Lung (tissue), 12 donors: ENCODE data around the gene CEP164. TPM values are rescaled to one million over a fixed set of nuclear protein-coding genes. Genes with fewer than 3 reads are reported as not detected.
A peak's percentile ranks its signal among the peaks of the same experiment; 100 is the strongest.

Experiments used
- ATAC-seq: fragments of 200-7000 bp; cut with Tn5 transposase; one replicate; pipeline ENCODE4 v1.9.1; 2020; ENCODE audit warnings: moderate number of reproducible peaks; ENCODE audit not compliant: insufficient read depth, low FRiP score
- DNase-seq, 3 donors: peaks; one replicate each; pipeline ENCODE4 v3.0.0-alpha.2; 2013 to 2017
- H3K27ac ChIP-seq, 2 donors: one replicate each; pipeline ENCODE4 v1.5.1; 2013; ENCODE audit warnings: mild to moderate bottlenecking in 2 of 2, moderate library complexity in 2 of 2, control low read depth in 1 of 2, inconsistent platforms in 1 of 2, low read depth in 1 of 2, low read length in 1 of 2
- H3K27me3 ChIP-seq, 3 donors: one replicate each; pipeline ENCODE4 v1.5.1; 2013; ENCODE audit warnings: low read length in 2 of 3; ENCODE audit not compliant: control insufficient read depth in 3 of 3, insufficient read depth in 3 of 3
- H3K36me3 ChIP-seq, 4 donors: one replicate each; pipeline ENCODE4 v1.5.1; 2013; ENCODE audit warnings: low read length in 4 of 4, mild to moderate bottlenecking in 1 of 4, moderate library complexity in 1 of 4; ENCODE audit not compliant: control insufficient read depth in 4 of 4, insufficient read depth in 4 of 4
- H3K4me1 ChIP-seq, 5 donors: one replicate each; pipeline ENCODE4 v1.5.1; 2013; ENCODE audit warnings: low read length in 5 of 5, mild to moderate bottlenecking in 2 of 5, moderate library complexity in 1 of 5; ENCODE audit not compliant: control insufficient read depth in 5 of 5, insufficient read depth in 5 of 5
- H3K4me3 ChIP-seq: one replicate; pipeline ENCODE4 v1.5.1; 2013; ENCODE audit warnings: mild to moderate bottlenecking, control low read depth, moderate library complexity
- H3K9ac ChIP-seq, 2 donors: one replicate each; pipeline ENCODE4 v1.5.1; 2013; ENCODE audit warnings: low read length in 2 of 2, control low read depth in 1 of 2; ENCODE audit not compliant: insufficient read depth in 1 of 2
- H3K9me3 ChIP-seq, 4 donors: one replicate each; pipeline ENCODE4 v1.5.1; 2013; ENCODE audit warnings: low read length in 3 of 4, mild to moderate bottlenecking in 1 of 4, moderate library complexity in 1 of 4; ENCODE audit not compliant: control insufficient read depth in 4 of 4, insufficient read depth in 3 of 4
- WGBS, 2 donors: extraction: QIAGEN DNeasy Blood & Tissue Kit; methylation state at CpG; one replicate each; pipeline ENCODE4 v1.1.7; 2013; 5-methylcytosine and 5-hydroxymethylcytosine counted together
- polyA plus RNA-seq, 2 donors: library from polyadenylated mRNA; stranded (reverse); fragments of 200-250 nt; gene quantifications; one replicate each; pipeline ENCODE4 v1.2.1, GENCODE V29; 2013
- total RNA-seq, 2 donors: library from RNA; depleted of rRNA in 1 of 2; stranded (reverse); fragments of >200 nt in 1 of 2; gene quantifications; one replicate each; pipeline ENCODE4 v1.2.1, GENCODE V29; 2014 to 2021
- TF ChIP-seq, protein P1 (sequence below): IDR thresholded peaks from 2 replicates; pipeline ENCODE4 v1.5.1; 2012; ENCODE audit warnings: mild to moderate bottlenecking; ENCODE audit errors: control extremely low read depth, extremely low read depth
- donor health status: control.
- donor health status: control.
- donor health status: Bipolar disorder and iron deficiency.
- donor health status: healthy.
- donor health status: DM: yes; HTN: yes; CAD: no.

CEP164 gene
- total and polyA plus RNA-seq, 4 donors = 12.0 to 36.1 (median 26.7) TPM

DNA sequence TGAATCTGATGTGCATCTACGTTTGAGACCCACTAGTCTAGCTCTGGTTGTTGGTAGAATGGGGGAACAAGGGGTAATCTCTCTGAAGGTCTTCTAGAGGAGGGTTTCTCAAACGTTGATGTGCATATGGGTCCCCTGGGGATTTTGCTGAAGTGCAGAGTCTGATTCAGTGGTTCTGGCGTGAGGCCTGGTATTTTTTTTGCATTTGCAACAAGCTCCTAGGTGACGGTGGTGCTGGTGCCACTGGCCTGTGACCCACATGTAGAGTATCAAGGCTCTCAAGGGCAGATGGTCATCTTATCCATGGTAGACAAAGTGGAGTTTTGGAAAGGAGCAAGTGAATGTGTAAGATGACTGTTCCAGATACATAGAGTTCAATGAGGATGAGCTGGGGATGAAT is 97.1 kb downstream of the CEP164 start:
- H3K36me3 ChIP-seq = no peaks in the 10 kb centered on the region
- 70 to 80% methylated on average over 4 of the region's 4 CpGs for WGBS, 2 donors
- H3K9me3 ChIP-seq = no peaks in the 10 kb centered on the region
- H3K9ac ChIP-seq = no peak overlapping the region
- H3K4me3 ChIP-seq = no peak overlapping the region
- no peak for ATAC-seq
- H3K27ac ChIP-seq = no peak overlapping the region
- no peaks in the 10 kb centered on the region for H3K27me3 ChIP-seq
- H3K4me1 ChIP-seq = no peaks in the 10 kb centered on the region
- TF ChIP-seq, protein P1, sequence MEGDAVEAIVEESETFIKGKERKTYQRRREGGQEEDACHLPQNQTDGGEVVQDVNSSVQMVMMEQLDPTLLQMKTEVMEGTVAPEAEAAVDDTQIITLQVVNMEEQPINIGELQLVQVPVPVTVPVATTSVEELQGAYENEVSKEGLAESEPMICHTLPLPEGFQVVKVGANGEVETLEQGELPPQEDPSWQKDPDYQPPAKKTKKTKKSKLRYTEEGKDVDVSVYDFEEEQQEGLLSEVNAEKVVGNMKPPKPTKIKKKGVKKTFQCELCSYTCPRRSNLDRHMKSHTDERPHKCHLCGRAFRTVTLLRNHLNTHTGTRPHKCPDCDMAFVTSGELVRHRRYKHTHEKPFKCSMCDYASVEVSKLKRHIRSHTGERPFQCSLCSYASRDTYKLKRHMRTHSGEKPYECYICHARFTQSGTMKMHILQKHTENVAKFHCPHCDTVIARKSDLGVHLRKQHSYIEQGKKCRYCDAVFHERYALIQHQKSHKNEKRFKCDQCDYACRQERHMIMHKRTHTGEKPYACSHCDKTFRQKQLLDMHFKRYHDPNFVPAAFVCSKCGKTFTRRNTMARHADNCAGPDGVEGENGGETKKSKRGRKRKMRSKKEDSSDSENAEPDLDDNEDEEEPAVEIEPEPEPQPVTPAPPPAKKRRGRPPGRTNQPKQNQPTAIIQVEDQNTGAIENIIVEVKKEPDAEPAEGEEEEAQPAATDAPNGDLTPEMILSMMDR = no peak
- DNase-seq = no peak

DNA sequence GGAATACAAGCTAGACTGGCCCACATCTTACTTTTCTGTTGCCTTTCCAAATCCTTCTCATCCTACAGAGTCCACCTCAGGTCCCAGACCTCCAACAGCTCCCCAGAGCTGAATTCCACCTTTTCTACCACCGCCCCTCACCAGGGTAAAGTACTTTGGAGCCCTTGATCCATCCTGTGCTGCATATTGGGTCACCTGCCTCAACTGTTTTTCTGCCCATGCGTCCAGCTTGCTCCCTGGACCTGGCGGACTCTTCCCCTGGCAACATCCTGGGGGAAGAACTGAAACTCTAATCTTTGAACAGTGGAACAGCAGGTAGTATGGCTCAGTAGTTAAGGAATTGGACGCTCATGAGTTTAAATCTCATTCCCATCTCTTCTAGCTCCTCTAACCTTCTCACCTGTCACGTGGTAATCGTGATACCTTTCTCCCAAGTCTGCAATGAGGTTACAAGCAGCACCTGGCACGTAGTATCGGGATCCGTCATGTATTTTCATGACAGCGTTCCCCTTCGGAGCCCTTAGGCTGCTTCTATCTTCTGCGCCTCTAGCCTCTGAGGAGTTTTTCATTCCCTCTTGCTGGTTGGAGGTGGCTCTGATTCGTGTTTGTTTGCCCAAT is 98.1 kb downstream of the CEP164 start:
- H3K27me3 ChIP-seq = no peaks in the 10 kb centered on the region
- no peak for ATAC-seq
- peak in 1 of 3 donors; percentile 3 for DNase-seq
- no peak overlapping the region for H3K4me3 ChIP-seq
- WGBS, 2 donors = 55 to 60% methylated on average over 13 of the region's 13 CpGs
- no peak overlapping the region for H3K9ac ChIP-seq
- TF ChIP-seq, protein P1 = no peak
- H3K36me3 ChIP-seq = no peaks in the 10 kb centered on the region
- no peaks in the 10 kb centered on the region for H3K9me3 ChIP-seq
- H3K27ac ChIP-seq = no peak overlapping the region
- H3K4me1 ChIP-seq = no peaks in the 10 kb centered on the region

DNA sequence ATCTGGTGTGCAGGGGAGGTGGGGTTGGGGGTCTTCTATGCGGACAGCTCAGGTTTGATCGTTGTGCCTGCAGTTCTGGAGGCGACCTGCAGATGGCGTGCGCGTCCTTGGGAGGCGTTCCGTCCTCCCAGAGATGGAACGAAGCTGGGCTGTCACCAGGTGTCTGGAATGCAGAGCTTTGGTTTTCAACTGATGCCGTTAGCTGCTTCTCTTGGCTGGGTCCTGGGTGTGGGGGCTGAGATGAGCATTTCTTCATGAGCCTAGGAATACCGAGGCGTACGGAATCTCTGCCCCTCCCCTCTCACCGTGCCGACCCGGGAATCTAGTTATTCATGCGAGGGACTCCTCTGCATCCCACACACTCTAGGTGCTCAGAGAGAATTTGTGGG is 98.6 kb downstream of the CEP164 start:
- peak; percentile 65 to 74 (median 69) for DNase-seq
- H3K9me3 ChIP-seq = no peaks in the 10 kb centered on the region
- H3K36me3 ChIP-seq = no peaks in the 10 kb centered on the region
- no peak overlapping the region for H3K9ac ChIP-seq
- no peaks in the 10 kb centered on the region for H3K27me3 ChIP-seq
- H3K4me3 ChIP-seq = no peak overlapping the region
- no peaks in the 10 kb centered on the region for H3K4me1 ChIP-seq
- WGBS, 2 donors = 7 to 13% methylated on average over 17 of the region's 17 CpGs
- H3K27ac ChIP-seq = no peak overlapping the region
- ATAC-seq = no peak
- TF ChIP-seq, protein P1 = peak; percentile 80

DNA sequence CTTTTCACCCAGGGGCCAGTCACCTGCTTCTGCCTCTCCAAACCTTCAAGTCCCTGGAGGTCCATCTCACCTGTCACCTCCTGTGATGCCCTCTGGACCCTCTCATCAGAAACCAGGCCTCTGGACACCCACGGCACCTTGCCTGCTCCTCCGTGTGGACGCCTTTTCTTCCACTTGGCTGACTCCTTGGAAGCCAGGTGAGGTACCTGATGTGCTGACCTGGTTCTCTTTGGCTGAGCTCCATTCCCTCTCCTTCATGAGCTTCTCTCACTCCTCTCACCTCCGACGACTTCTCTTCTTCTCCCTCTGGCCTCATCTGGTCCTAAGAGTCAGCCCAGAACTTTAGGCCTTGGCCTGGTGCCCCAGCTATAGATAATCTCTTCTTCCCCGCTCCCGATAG is 99.3 kb downstream of the CEP164 start:
- Histone ChIP-seq H3K9ac (no peak overlapping the region), H3K4me3 (no peak overlapping the region), H3K9me3 (no peaks in the 10 kb centered on the region), H3K27me3 (no peaks in the 10 kb centered on the region), H3K27ac (no peak overlapping the region), H3K36me3 (no peaks in the 10 kb centered on the region), H3K4me1 (no peaks in the 10 kb centered on the region)
- ATAC-seq (no peak), DNase-seq (no peak)
- 86 to 91% methylated on average over 7 of the region's 7 CpGs for WGBS, 2 donors
- TF ChIP-seq, protein P1 = no peak
